Right ventricle myocardium inferior (tissue), 1 donor: ENCODE results near the gene RASL10B. TPM values are rescaled to one million over a fixed set of nuclear protein-coding genes. Genes with fewer than 3 reads are reported as not detected.
A peak's percentile ranks its signal among the peaks of the same experiment; 100 is the strongest.
"Not testable (repeated sequence)": the region's sequence is repeated elsewhere in the genome, so short reads cannot be mapped to it uniquely, and the experiment has no call there.

Source experiments
- ATAC-seq: fragments of 200-7000 bp; cut with Tn5 transposase; one replicate; pipeline ENCODE4 v1.9.1; 2020; ENCODE audit warnings: mild to moderate bottlenecking, moderate library complexity
- DNase-seq: peaks from one replicate; pipeline ENCODE4 v3.0.0; 2021; ENCODE audit errors: missing footprints
- intact Hi-C: fragments of 100-400 bp; cut with DNase I; formaldehyde crosslinking; loops from one replicate; pipeline ENCODE4 v1.11.0; 2022
- total RNA-seq: library from RNA; stranded (reverse); fragmentation: NEBNext Ultra II Directional; extraction: Animal tissue kit (Norgen Biotek cat#: 25700); gene quantifications from one replicate; pipeline ENCODE4 v1.2.1, GENCODE V29; 2021
- donor health status: DM: no; HTN: yes; CAD: no; lungs with severe emphysema.

Gene RASL10B
- total RNA-seq, 1 donor from 2014 or later = 18.9 TPM

- ATAC-seq = no peak
- intact Hi-C loops = no loop called here
Observed at GRCh38 chr17:35738519-35739133, 7.2 kb downstream of the RASL10B start.

GRCh38 chr17:35740216-35740615 is 8.8 kb downstream of the RASL10B start:
- DNase-seq = no peak
- intact Hi-C loops = no loop called here
- no peak for ATAC-seq

More at GRCh38 chr17:35738519-35739133, 7.2 kb downstream of the RASL10B start:
- no peak for DNase-seq

GRCh38 chr17:35740997-35741931 is 9.8 kb downstream of the RASL10B start:
- intact Hi-C loops = no loop called here

GRCh38 chr17:35742496-35742895 is 11.1 kb downstream of the RASL10B start:
- ATAC-seq (no peak), DNase-seq (no peak)
- intact Hi-C loops = no loop called here

More at GRCh38 chr17:35740997-35741931, 9.8 kb downstream of the RASL10B start:
- peak; percentile 16 for ATAC-seq
- DNase-seq = no peak

- intact Hi-C loops = no loop called here
- ATAC-seq (no peak), DNase-seq (no peak)
Observed at GRCh38 chr17:35742896-35743477, 11.5 kb downstream of the RASL10B start.

GRCh38 chr17:35743626-35744328 is 12.3 kb downstream of the RASL10B start:
- no peak for ATAC-seq
- intact Hi-C loops = no loop called here

GRCh38 chr17:35744830-35745229 is 13.4 kb downstream of the RASL10B start:
- ATAC-seq = no peak
- intact Hi-C loops = loop anchor here (5.0 kb wide), 1 partner anchor 433 kb away; no protein-coding TSS in a partner anchor
- DNase-seq = peak; percentile 56

More at GRCh38 chr17:35743626-35744328, 12.3 kb downstream of the RASL10B start:
- DNase-seq = peak; percentile 56

- intact Hi-C loops = loop anchor here (5.0 kb wide), 1 partner anchor 433 kb away; no protein-coding TSS in a partner anchor
- ATAC-seq (no peak), DNase-seq (peak; percentile 31)
Observed at GRCh38 chr17:35745246-35745645, 13.8 kb downstream of the RASL10B start.

- no peak for ATAC-seq
- intact Hi-C loops = loop anchor here (2.0 to 5.0 kb wide), 2 partner anchors 131 to 434 kb away; no protein-coding TSS in a partner anchor
- peak; percentile 39 for DNase-seq
Observed at GRCh38 chr17:35745749-35746320, 14.4 kb downstream of the RASL10B start.

- DNase-seq = peak; percentile 74
- intact Hi-C loops = loop anchor here (2.0 to 5.0 kb wide), 3 partner anchors 87 to 435 kb away; no protein-coding TSS in a partner anchor
- peak; percentile 83 for ATAC-seq
Observed at GRCh38 chr17:35747540-35748017, 16.1 kb downstream of the RASL10B start.

- ATAC-seq (peak; percentile 18), DNase-seq (peak; percentile 28)
- intact Hi-C loops = loop anchor here (2.0 to 5.0 kb wide), 2 partner anchors 88 to 436 kb away; no protein-coding TSS in a partner anchor
Observed at GRCh38 chr17:35748341-35748841, 17.0 kb downstream of the RASL10B start.

- peak; percentile 44 for DNase-seq
- no peak for ATAC-seq
- intact Hi-C loops = loop anchor here (2.0 to 5.0 kb wide), 2 partner anchors 88 to 437 kb away; no protein-coding TSS in a partner anchor
Observed at GRCh38 chr17:35748979-35749378, 17.5 kb downstream of the RASL10B start.

- DNase-seq (peak; percentile 34), ATAC-seq (no peak)
- intact Hi-C loops = loop anchor here (2.0 to 5.0 kb wide), 2 partner anchors 89 to 437 kb away; no protein-coding TSS in a partner anchor
Observed at GRCh38 chr17:35749560-35750412, 18.3 kb downstream of the RASL10B start.

- DNase-seq = peak; percentile 15
- intact Hi-C loops = no loop called here
- no peak for ATAC-seq
Observed at GRCh38 chr17:35750526-35751395, 19.3 kb downstream of the RASL10B start.

GRCh38 chr17:35751541-35751940 is 20.1 kb downstream of the RASL10B start:
- intact Hi-C loops, ATAC-seq: not testable (repeated sequence)
- DNase-seq = peak; percentile 14

- intact Hi-C loops = no loop called here
- DNase-seq (peak; percentile 62), ATAC-seq (peak; percentile 26)
Observed at GRCh38 chr17:35752471-35752870, 21.0 kb downstream of the RASL10B start.
